PC-3 (cell line): ENCODE measurements around the gene GATA3. TPM values are rescaled to one million over a fixed set of nuclear protein-coding genes. Genes with fewer than 3 reads are reported as not detected.

ENCODE experiments used
- ATAC-seq: fragments of 200-7000 bp; cut with Tn5 transposase; 2 replicates; pipeline ENCODE4 v1.9.1; 2020; ENCODE audit warnings: mild to moderate bottlenecking, moderate library complexity
- BruUV-seq: library from RNA; stranded (reverse); fragments of 400-500 nt; replicated peaks from 2 replicates; lab custom pipeline; 2021; lab: Mats Ljungman, UMichigan
- CTCF ChIA-PET: fragments of 300-600 bp; sonication (Branson Sonifier 250); formaldehyde crosslinking; loops from one replicate; lab custom pipeline; 2022; ENCODE audit warnings: antibody characterized with exemption; lab: Charles Lee
- POLR2A ChIA-PET: fragments of 300-600 bp; sonication (Branson Sonifier 250); formaldehyde crosslinking; loops from one replicate; lab custom pipeline; 2022; ENCODE audit warnings: antibody characterized with exemption; ENCODE audit not compliant: unreplicated experiment; lab: Charles Lee
- DNase-seq: peaks from one replicate; pipeline ENCODE4 v3.0.0-alpha.2; 2015
- H2AFZ ChIP-seq: fragments of 300-600 bp; sonication (generic); 2 replicates; pipeline ENCODE4 v1.6.0; 2016; ENCODE audit warnings: antibody characterized with exemption, low read length
- H3F3A ChIP-seq: fragments of 300-600 bp; sonication (generic); one replicate; pipeline ENCODE4 v1.6.0; 2017; ENCODE audit warnings: antibody characterized with exemption, low read length, control low read depth, mild to moderate bottlenecking; ENCODE audit not compliant: unreplicated experiment
- H3K27ac ChIP-seq: fragments of 300-600 bp; sonication (generic); 2 replicates; pipeline ENCODE4 v1.5.1; 2016; ENCODE audit warnings: mild to moderate bottlenecking, low read length
- H3K27me3 ChIP-seq: fragments of 300-600 bp; sonication (generic); 2 replicates; pipeline ENCODE4 v1.6.1; 2016; ENCODE audit warnings: low read length, mixed read lengths
- H3K36me3 ChIP-seq: fragments of 300-600 bp; sonication (generic); 2 replicates; pipeline ENCODE4 v1.6.1; 2016; ENCODE audit warnings: low read depth, mixed run types, low read length, mixed read lengths
- H3K4me1 ChIP-seq: fragments of 300-600 bp; sonication (generic); 2 replicates; pipeline ENCODE4 v1.5.1; 2016; ENCODE audit warnings: low read length; ENCODE audit not compliant: insufficient read depth
- H3K4me2 ChIP-seq: fragments of 300-600 bp; sonication (generic); 2 replicates; pipeline ENCODE4 v1.6.0; 2016; ENCODE audit warnings: low read length
- H3K4me3 ChIP-seq: fragments of 300-600 bp; sonication (generic); 2 replicates; pipeline ENCODE4 v1.5.1; 2016; ENCODE audit warnings: mild to moderate bottlenecking, low read length, mixed read lengths
- H3K79me2 ChIP-seq: fragments of 300-600 bp; sonication (generic); 2 replicates; pipeline ENCODE4 v1.6.1; 2017; ENCODE audit warnings: low read length, mixed read lengths
- H3K9ac ChIP-seq: fragments of 300-600 bp; sonication (generic); 2 replicates; pipeline ENCODE4 v1.6.0; 2016; ENCODE audit warnings: mild to moderate bottlenecking, low read length
- H3K9me2 ChIP-seq: fragments of 300-600 bp; sonication (generic); replicated peaks from 2 replicates; pipeline ENCODE4 v1.6.1; 2016; ENCODE audit warnings: mixed run types, low read length, mixed read lengths
- H3K9me3 ChIP-seq: fragments of 300-600 bp; sonication (generic); 2 replicates; pipeline ENCODE4 v1.6.1; 2016; ENCODE audit warnings: low read length, mixed read lengths
- H4K20me1 ChIP-seq: fragments of 300-600 bp; sonication (generic); 2 replicates; pipeline ENCODE4 v1.6.1; 2016; ENCODE audit warnings: low read length, mixed read lengths
- CTCF ChIP-seq: fragments of 300-600 bp; sonication (generic); conservative IDR thresholded peaks from 2 replicates; pipeline ENCODE4 v1.5.1; 2017; ENCODE audit warnings: antibody characterized with exemption, low read depth, mild to moderate bottlenecking, low read length
- EZH2 ChIP-seq: fragments of 300-600 bp; sonication (generic); IDR thresholded peaks from one replicate; pipeline ENCODE4 v1.6.1; 2017; ENCODE audit warnings: antibody characterized with exemption, mild to moderate bottlenecking, low read length; ENCODE audit not compliant: unreplicated experiment
- EZH2phosphoT487 ChIP-seq: fragments of 300-600 bp; sonication (generic); IDR thresholded peaks from 2 replicates; pipeline ENCODE4 v1.6.1; 2018; ENCODE audit warnings: mild to moderate bottlenecking, antibody characterized with exemption, low read length, borderline replicate concordance
- intact Hi-C: fragments of 100-400 bp; cut with micrococcal nuclease; formaldehyde crosslinking; loops from 2 replicates; pipeline ENCODE4 v1.9.0; 2023
- total RNA-seq: library from RNA; depleted of rRNA; stranded (reverse); fragments of >200 nt; gene quantifications from 2 replicates; pipeline ENCODE4 v1.2.3, GENCODE V29; 2014

Gene GATA3
- total RNA-seq, 1 experiment from 2014 or later = 2.6 TPM

- ATAC-seq (no peak), DNase-seq (no peak)
- H3K9me3 ChIP-seq = no peaks in the 10 kb centered on the region
- H3K36me3 ChIP-seq = no peaks in the 10 kb centered on the region
- ChIA-PET POLR2A (no interaction called here), CTCF (no interaction called here)
- H3K79me2 ChIP-seq = no peaks in the 10 kb centered on the region
- H3K27me3 ChIP-seq = peaks cover 22% of the 10 kb centered on the region
- no peak overlapping the region for H3K27ac ChIP-seq
- no peaks in the 10 kb centered on the region for H3K9me2 ChIP-seq
- no peak overlapping the region for H3K9ac ChIP-seq
- BruUV-seq = no TSS peak
- no peaks in the 10 kb centered on the region for H4K20me1 ChIP-seq
- H3K4me3 ChIP-seq = no peak overlapping the region
- intact Hi-C loops = loop anchor here (5.0 kb wide), 1 partner anchor 167 kb away; no protein-coding TSS in a partner anchor
- no peak overlapping the region for H3K4me2 ChIP-seq
- H3K4me1 ChIP-seq = no peaks in the 10 kb centered on the region
- TF ChIP-seq EZH2phosphoT487 (no peak), CTCF (no peak), EZH2 (no peak)
- H2AFZ ChIP-seq = no peak overlapping the region
- H3F3A ChIP-seq = no peaks in the 10 kb centered on the region
These were observed 10.1 kb upstream of the GATA3 start for GRCh38 chr10:8044331-8044907.

GRCh38 chr10:8044908-8045725 lies 9.4 kb upstream of the GATA3 start:
- H3K4me1 ChIP-seq = no peaks in the 10 kb centered on the region
- no peaks in the 10 kb centered on the region for H4K20me1 ChIP-seq
- no peak for DNase-seq
- H3K79me2 ChIP-seq = no peaks in the 10 kb centered on the region
- intact Hi-C loops = loop anchor here (5.0 kb wide), 1 partner anchor 168 kb away; no protein-coding TSS in a partner anchor
- H3K4me2 ChIP-seq = no peak overlapping the region
- ChIA-PET CTCF (no interaction called here), POLR2A (no interaction called here)
- H3F3A ChIP-seq = no peaks in the 10 kb centered on the region
- no TSS peak for BruUV-seq
- ATAC-seq = no peak
- no peaks in the 10 kb centered on the region for H3K36me3 ChIP-seq
- no peak overlapping the region for H3K27ac ChIP-seq
- no peaks in the 10 kb centered on the region for H3K9me2 ChIP-seq
- H3K9me3 ChIP-seq = no peaks in the 10 kb centered on the region
- TF ChIP-seq EZH2 (no peak), CTCF (no peak), EZH2phosphoT487 (no peak)
- no peak overlapping the region for H3K9ac ChIP-seq
- H2AFZ ChIP-seq = no peak overlapping the region
- H3K27me3 ChIP-seq = peaks cover 17% of the 10 kb centered on the region
- H3K4me3 ChIP-seq = no peak overlapping the region
